HG03039 (cell line): Measurements from ENCODE around the gene ANKRD11.
A peak's percentile ranks its signal among the peaks of the same experiment; 100 is the strongest.

ENCODE experiments used
- ATAC-seq: cut with Tn5 transposase; IDR thresholded peaks from one replicate; pipeline ENCODE4 v1.9.1; 2021; ENCODE audit warnings: mild to moderate bottlenecking, moderate library complexity; ENCODE audit not compliant: unreplicated experiment

The ANKRD11 gene

GRCh38 chr16:89319886-89320781 is 170.2 kb downstream of the ANKRD11 start:
- peak; percentile 40 for ATAC-seq

- ATAC-seq = no peak
Observed at GRCh38 chr16:89319631-89319885, 170.8 kb downstream of the ANKRD11 start.

DNA sequence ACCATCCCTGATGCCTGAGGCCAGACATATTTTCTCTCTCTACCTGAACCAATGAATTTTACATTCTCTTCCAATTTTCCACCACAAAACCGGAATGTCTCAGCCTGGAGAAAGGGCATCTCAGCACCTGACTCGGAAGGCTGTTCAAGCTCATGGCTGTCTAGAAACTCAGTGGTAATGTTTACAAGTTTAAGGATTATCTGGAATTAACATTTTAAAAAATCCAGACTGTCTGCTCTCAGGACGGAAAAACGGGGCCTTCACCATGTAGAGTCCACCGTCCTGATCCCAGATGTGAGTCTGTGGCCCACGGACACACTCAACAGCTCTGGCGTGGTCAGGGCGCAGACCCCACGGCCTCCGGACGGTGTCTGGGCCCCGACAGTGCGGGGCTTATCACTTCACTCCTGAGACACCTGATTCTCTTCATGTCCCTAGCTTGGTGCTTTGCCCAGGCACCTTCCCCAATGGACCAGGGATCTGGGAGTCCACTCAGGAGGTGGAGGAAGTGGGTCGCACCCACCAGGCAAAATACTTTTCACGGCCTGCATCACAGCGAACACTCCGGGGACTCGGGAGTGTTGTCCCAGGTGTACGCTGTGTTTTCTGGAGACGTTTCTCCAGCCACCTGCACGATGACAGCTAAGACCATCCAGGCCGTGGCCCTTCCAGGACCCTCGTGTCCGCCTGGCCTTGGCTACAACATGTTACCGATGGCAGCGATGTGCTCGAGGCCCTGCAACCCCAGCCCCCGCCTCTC is 171.3 kb downstream of the ANKRD11 start:
- ATAC-seq = no peak

DNA sequence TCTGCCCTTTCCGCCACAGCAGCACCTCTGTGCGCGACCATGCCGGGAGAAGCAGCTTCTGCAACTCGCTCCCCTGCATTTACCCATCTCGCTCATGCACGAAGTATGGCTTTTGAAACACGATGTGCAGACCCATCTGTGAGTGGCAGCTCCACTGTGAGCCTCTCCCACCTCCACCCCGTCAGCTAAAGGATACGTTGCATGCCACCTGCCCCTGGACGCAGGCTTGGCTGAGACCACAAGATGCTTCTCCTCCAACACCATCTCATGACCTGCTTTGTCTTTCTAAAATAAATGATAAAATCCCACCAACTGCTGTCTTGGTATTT is 172.0 kb downstream of the ANKRD11 start:
- ATAC-seq = no peak

DNA sequence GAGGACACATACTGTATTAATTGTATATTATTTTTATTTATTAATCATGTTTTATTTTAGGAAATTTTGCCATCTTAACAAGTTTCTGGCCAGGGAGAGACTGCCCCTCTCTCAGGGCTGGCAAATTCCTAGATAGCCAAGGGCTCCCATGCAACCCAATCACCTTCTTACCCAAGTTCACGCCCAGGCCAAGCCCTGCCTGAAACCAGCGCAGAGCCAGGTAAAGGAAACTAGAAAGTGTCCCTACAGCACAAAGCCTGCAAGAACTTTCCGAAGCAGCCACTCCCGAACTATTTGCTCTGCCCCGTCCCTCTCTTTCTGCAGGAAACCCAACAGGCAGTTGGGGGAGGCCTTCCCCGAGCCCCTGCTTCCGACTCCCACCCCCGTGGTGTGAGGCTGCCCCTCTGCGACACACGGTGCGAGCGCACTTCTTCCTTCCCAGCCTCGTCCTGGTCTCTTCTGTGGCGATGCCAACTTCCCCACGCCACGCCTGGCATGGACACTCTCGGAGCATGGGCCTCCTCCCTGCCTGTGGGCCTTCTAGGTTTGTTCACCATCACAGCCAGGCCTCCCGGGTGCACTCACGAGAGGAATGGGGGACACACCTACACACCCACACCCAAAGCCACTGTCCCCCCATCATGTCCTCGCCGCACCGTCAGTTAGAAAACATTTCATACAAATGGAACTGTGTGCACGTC is 172.5 kb downstream of the ANKRD11 start:
- ATAC-seq = no peak

- ATAC-seq = no peak
Observed at GRCh38 chr16:89317101-89317671, 173.2 kb downstream of the ANKRD11 start.

DNA sequence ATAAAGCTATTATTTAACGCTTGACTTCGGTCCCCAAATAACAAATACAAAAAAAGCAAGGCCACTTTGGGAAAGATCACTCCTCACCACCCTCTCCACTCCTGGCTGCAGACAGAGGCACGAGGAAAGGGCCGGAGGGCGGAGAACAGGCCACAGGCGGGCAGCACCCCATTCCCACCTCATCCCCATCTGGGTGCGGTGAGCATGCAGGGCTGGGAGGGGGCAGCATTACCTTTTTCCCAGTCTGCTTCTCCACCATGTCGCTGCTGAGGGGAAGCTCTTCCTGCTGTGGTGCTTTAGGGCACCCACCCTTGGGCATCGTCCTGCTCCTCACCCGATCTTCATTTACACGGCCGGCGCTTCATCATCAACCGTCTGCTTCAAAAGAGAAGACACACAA is 173.7 kb downstream of the ANKRD11 start:
- ATAC-seq = no peak

DNA sequence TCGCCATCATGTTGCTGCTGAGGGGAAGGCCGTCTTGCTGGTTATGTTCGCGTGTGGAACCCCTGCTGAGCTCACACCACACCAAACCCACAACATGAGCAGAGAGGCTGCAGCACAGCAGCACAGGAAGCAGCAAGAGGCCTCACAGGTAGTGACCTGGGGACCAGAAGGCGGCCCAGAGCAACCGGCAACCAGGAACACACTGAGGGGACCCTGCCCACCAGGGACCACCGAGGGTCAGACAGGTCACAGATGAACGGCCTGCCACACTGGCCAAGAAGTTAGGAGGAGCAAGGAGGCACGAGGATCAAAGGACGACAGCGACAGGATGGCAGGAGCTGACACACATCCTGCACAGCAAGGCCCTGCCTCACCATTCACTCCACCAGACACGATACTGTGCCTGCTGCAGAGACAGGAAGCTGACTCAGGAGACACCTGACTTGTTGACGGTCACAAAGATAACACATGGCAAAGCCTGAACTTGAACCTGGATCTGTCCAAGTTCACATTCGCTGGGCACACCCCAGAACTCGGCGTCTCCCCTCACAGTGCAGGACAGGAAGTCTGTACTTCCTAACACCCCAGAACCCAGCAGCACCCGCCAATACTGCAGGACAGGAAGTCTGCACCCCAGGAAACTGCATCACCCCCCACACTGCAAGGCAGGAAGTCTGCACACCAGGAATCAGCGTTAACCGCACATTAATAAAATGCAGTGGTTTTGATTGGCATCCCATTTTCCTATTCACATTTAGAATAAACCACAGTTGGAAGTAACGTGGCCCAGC is 174.4 kb downstream of the ANKRD11 start:
- no peak for ATAC-seq

GRCh38 chr16:89315271-89315670 is 175.1 kb downstream of the ANKRD11 start:
- no peak for ATAC-seq

- ATAC-seq = no peak
Observed at GRCh38 chr16:89314854-89315253, 175.5 kb downstream of the ANKRD11 start.

- ATAC-seq = no peak
Observed at GRCh38 chr16:89314357-89314756, 176.0 kb downstream of the ANKRD11 start.

- ATAC-seq = no peak
Observed at GRCh38 chr16:89313583-89313982, 176.8 kb downstream of the ANKRD11 start.

- no peak for ATAC-seq
Observed at GRCh38 chr16:89312598-89313299, 177.6 kb downstream of the ANKRD11 start.

DNA sequence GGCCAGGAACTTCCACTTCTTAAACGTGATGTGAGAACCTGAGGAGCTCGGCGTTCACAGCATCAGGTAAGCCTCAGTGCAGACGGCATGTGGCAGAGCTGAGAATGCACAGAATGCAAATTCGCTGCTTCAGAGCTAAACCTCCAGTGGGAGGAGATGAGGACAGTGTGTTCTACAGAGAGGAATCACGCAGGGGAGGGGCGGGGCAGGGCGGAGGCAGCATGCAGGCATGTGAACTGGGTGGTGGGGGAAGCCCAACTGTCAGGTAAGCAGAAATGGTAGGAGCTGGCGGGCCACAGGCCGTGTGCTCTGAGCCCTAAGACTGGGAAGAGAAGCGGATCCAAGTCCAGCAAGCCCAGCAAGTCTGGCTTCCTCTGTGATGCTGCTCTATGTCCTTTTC is 178.2 kb downstream of the ANKRD11 start:
- ATAC-seq = no peak

- no peak for ATAC-seq
Observed at GRCh38 chr16:89311636-89312035, 178.7 kb downstream of the ANKRD11 start.

- no peak for ATAC-seq
Observed at GRCh38 chr16:89309438-89310122, 180.8 kb downstream of the ANKRD11 start.

DNA sequence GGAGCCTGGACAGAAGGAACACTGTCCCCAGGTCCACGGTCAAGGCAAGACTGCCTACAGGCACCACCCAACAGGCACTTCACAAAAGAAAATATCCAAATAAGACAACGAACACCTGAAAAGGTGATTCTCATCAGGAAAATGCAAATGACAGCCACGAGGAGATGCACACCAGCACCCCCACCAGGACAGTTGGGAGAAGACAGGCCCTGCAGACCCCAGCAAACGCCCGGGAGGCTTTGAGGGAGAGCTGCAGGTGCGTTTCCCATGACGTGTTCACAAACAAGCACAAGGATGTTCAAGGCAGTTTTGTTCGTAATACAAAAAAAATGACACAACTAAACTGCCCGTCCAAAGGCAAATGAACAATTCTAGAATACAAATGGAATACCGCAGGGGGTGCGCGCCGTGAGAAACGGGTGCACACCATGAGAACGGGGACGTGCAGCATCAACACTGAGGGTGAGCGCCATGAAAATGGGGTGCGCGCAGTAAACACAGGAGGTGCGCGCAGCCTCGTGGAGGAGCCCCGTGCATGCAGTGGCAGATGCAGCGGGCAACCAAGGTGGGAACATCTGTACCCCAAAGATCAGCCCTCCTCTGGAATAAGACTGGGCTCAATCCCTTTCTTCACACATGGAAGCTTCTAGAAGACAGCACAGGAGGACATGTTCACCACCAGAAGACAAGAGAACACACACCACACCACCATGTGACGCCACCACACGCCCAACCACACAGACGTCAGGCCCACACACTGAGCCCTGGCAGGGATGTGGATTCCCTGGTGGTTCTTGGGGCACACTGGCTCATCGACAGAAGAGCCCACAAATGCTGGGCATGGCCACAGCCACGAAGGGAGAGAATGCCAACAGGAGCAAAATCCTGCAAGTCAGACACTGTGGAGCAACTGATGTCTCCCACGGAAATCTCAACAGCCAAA is 181.7 kb downstream of the ANKRD11 start:
- no peak for ATAC-seq

DNA sequence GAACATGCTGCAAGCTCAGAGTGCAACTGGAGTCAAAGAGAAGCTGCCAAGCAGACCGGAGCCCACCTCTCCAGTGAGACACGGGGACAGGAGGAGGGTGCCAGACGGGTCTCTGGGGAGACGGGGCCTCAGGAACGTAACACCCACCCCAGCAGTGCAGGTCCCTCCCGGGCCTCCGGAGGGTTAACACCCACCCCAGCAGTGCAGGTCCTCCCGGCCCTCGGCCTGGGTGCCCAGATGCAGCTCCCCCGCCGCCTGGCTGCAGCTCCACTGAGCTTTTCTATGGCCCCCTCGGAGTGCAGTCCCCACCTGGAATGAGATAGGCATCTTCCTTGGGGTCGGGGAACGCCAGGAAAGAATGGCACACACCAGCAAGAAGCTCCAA is 182.9 kb downstream of the ANKRD11 start:
- no peak for ATAC-seq
